Peyer's patch (tissue), 4 donors: ENCODE measurements around the gene SLC26A8.

Source experiments
- CTCF ChIP-seq, 6 experiments: fragments of 450-650 bp in 4 of 6; fragments of 200-600 bp in 2 of 6; sonication (generic) in 1 of 6; IDR thresholded peaks; one replicate each; pipeline ENCODE4 v1.5.1; 2017 to 2019; ENCODE audit warnings: antibody characterized with exemption in 6 of 6, mild to moderate bottlenecking in 3 of 6, moderate library complexity in 1 of 6
- POLR2A ChIP-seq, 2 donors: fragments of 450-650 bp; IDR thresholded peaks; one replicate each; pipeline ENCODE4 v1.5.1; 2017; ENCODE audit warnings: antibody characterized with exemption in 2 of 2, mild to moderate bottlenecking in 2 of 2, moderate library complexity in 2 of 2

- TF ChIP-seq POLR2A (IDR thresholded peaks at IDR 0.05) (no peak), CTCF (IDR thresholded peaks at IDR 0.05) (no peak)
These were observed 51.7 kb downstream of the SLC26A8 start for GRCh38 chr6:35972471-35973367.
